ENCODE data around the gene PPARG.

Gene PPARG

DNA sequence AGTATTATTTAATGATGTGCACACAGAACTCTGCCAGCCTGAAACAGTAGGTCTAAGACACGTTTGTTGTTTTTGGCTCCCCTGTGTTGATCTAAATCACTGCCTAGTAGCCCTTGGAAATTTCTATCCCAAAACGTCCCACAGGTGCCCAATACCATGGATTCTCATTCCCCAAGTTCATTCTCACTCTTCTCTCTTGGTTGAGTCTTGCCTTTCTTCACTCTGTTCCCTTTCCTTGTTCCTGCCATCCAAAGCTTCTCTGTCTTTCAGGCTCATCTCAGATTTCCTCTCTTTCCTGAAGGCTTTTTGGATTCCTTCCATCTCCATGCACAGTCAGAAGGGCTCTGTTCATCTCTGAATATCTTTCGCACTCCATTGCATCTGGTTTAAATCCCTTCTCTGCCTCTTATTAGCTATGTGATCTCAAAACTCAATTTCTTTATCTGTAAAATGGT is 54.2 kb downstream of the PPARG start:
- no peak for DNase-seq (ENCODE audit: low spot score)

DNA sequence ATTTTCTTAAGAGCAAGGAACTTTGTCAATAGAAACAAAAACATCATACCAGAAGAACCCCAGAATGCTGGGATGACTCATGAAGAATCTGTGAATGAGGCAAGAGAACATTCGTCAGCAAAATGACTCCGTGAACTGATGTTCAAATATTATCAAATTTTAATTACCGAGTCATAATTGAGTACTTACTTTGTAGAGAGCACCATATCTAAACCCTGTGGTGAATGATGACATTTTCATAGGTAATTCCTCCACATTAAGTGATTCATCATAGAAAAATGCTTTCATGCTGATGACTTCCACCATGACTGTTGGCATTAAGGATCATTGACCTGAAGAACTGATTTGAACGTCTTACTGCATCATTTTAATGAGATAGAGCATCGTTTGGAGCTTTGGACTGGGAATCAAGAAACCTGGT is 56.3 kb downstream of the PPARG start:
- DNase-seq (ENCODE audit: low spot score): peak; percentile 30

DNA sequence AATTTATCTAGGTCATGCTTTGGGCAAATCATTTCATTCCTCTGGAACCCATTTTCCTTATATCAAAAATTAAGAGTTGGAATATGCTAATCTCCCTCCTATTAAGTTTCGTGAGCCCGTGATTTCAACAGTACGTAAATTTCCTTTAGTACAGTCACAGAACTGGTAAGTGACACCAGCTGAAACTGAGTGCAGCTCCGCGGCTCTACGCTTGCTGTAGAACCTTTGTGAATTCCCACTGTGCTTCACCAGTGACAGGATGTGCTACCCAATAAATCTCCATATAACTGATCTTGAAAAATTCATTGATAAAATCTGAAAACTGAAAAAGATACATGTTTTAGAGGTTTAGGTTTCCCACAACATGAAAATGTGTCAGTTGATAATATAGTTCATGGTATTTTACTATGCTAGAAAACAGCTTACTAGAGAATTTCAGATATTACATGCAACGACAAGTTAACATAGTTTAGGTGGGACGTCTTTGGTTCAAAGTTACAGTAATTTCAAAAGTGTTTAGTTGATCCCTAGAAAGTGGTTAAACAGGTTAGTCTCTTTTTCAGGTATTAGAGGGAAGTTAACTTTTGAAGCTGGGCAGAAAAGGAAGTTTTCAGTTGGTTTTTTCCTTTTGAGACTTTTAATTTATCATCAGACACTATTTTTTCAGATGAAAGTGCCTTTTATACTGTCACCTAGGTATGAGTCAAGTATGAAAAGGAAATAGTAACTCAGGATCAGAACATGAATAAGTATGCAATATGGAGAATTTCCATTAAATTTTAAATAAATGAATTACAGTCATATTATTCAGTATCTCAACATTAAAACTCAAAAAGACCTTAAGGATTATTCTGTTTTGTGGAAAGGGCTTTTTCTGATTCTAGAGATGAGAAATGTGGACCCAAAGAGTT is 57.0 kb downstream of the PPARG start:
- no peak for DNase-seq (ENCODE audit: low spot score)

DNA sequence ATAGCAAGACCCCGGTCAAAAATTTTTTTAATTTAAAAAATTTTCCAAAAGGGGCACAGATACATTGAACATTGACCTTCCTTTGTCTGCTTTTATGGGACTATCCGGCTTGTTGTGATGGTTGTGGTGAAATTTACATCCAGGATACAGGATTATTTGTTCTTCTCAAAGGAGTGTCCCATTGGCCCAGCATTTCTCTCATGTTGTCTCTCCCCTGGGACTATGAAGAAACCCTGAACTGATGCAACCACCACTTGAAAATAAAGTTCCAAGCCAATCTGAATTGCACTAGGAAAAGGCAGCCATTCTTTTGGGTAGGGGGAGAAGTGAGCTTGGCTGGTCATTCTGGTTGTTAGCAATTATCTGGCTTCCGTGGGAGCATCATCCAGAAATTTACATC is 58.4 kb downstream of the PPARG start:
- DNase-seq (ENCODE audit: low spot score): no peak

DNA sequence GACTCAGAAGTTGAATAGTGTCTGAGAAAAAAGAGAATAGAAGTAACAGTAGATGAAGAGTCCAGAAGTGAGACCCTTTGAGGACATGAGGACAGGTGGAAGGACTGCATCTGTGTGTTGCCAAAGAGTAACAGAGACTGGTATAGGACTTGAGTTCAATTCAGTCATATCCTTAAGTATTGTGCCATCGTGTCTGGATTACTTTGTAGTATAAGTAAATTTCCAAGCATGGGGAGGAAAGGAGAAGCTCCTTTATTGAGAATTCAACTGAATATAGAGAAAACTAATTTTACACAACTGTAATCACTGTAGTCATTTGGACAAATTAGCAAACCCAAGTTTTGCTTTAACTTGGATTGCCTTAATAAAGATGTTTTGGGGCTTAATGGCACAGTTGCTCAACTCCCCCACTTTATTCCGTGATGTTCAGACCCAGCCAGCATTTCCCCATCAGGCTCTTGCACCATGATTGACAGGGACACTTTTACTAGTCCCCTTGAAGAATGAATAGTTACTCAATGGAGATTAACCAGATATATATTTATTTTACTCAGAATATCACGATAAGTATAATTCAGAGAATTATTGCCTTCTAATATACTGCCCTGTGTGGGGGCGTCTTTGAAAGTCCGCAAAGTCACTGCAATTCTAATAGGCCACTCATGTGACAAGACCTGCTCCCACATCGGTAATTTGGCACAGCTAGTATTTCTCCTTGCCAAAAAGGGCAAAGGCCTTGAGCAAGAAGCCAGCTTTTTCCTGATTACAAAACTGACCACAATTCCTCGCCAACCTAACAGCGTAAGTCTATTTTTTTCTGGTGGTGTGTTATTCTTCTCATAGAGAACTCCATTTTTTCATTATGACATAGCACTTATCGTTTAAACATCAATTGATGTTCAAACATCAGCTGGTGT is 61.3 kb downstream of the PPARG start:
- DNase-seq (ENCODE audit: low spot score): no peak

- DNase-seq (ENCODE audit: low spot score): no peak
Observed at GRCh38 chr3:12351145-12351544, 62.3 kb downstream of the PPARG start.

DNA sequence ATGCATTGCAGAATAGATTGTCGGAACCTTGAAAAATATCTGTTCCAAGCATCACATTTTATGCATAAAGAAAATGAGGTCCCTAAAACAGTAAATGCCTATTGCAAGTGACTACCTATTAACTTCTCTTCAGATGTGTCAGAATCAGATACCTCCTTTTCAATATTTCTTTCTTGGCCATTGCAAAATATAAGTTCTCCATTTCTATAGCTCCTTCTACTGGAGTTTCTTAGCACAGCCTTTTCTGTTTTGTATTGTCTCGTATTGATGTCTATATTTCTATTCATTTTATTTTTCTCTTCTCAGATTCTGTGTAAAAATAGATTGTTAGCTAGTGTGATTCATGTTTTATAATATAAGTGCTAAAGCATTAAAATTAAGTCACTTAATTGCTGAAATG is 63.4 kb downstream of the PPARG start:
- no peak for DNase-seq (ENCODE audit: low spot score)

GRCh38 chr3:12352755-12353154 is 63.9 kb downstream of the PPARG start:
- DNase-seq (ENCODE audit: low spot score): no peak

- DNase-seq (ENCODE audit: low spot score): no peak
Observed at GRCh38 chr3:12353796-12354525, 65.1 kb downstream of the PPARG start.

DNA sequence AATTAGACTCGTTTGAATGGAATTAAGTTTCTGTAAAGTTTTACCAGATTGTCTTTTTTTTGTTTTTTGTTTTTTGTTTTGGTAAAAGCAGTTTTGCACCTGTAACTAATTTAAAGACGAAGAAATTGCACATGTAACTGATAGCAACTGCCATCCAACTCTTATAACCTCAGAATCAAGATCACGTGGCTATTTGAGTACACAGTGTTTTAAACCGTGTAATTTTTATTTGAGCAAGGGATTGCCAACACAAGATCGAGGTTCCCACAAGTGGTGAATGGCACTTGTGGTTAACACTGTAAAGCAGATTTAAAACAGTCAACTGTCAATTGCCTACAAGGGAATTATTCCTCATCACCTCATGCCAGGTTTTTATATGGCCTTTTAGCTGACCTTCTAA is 67.3 kb downstream of the PPARG start:
- DNase-seq (ENCODE audit: low spot score): no peak

DNA sequence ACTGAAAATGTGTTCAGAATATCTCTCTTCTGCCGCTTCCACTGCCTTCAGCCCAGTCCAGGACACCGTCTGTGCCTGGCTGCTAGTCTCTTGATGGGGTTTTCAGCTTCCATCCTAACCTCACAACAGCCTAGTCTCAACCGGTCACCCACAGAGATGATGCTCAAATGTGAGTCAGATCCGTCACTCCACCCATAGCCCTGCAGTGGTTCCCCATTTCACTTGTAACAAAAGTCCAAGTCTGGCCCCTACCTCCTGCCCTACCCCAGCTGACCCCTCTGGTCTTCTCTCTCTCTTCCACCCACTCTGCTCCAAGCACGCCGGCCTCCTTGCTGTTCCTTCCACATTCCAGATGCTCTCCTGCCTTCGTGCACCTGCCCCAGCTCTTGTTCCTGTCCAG is 68.1 kb downstream of the PPARG start:
- no peak for DNase-seq (ENCODE audit: low spot score)

- no peak for DNase-seq (ENCODE audit: low spot score)
Observed at GRCh38 chr3:12357456-12357855, 68.6 kb downstream of the PPARG start.

GRCh38 chr3:12363397-12364195 is 74.7 kb downstream of the PPARG start:
- DNase-seq (ENCODE audit: low spot score): peak; percentile 13

DNA sequence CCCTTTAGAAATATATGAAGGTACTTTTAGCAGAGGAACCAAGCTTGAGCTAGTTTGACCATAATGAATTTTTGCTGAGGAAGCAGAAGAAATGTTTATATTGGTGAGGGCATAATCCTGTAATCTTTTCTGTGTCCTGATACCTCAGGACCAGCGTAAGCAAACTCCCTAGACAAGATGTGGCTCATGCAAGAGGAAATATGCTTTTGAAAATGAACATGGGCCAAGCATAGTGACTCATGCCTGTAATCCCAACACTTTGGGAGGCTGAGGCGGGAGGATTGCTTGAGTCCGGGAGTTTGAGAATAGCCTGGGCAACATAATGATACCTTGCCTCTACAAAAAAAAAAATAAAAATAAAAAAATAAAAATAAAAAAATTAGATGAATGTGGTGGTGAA is 78.5 kb downstream of the PPARG start:
- DNase-seq (ENCODE audit: low spot score): no peak

- DNase-seq (ENCODE audit: low spot score): no peak
Observed at GRCh38 chr3:12369029-12369428, 80.2 kb downstream of the PPARG start.

DNA sequence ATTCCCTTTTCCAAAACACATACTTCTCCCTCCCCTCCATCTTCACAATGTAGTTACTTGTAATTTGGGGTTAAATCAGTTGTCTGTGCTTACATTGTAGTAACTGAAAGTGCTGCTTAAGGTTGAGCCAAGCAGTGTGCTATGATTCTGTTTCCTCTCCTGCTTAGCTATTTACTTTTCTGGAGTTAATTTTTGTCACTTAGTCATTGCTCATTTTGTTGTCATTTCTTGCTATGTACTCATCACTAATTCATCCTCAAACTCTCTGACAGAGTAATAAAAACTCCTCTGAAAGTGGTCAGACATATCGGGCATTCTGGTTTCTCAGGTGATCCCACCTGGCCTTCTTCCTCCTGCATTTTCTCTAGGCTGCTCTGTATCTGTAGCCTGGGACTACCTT is 80.7 kb downstream of the PPARG start:
- no peak for DNase-seq (ENCODE audit: low spot score)

DNA sequence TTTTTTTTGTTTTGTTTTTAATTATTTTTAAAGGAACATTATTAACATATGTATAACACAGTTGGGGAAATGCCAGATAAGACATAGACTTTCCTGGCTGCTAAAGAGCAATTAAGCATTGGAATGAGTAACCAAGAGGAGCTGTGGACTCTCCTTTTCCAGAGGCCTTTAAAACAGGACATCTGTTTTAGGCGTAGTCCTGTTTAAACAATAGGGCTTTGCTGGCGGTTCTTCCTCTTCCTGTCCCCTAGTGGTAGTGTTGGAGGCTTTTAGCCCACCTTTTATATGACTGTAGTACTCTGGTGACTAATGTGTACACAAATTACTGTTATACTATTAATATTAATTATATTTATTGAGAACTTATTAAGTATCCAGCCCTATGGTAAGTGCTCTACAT is 81.9 kb downstream of the PPARG start:
- no peak for DNase-seq (ENCODE audit: low spot score)

GRCh38 chr3:12371525-12372140 is 82.8 kb downstream of the PPARG start:
- DNase-seq (ENCODE audit: low spot score): no peak

GRCh38 chr3:12372741-12373280 is 83.9 kb downstream of the PPARG start:
- no peak for DNase-seq (ENCODE audit: low spot score)

GRCh38 chr3:12375572-12375971 is 86.7 kb downstream of the PPARG start:
- no peak for DNase-seq (ENCODE audit: low spot score)

Data from GM03348 (cell line).